Measurements from ENCODE around the gene NKAIN2. TPM values are rescaled to one million over a fixed set of nuclear protein-coding genes. Genes with fewer than 3 reads are reported as not detected.

NKAIN2 gene
- polyA plus RNA-seq, 4 donors, result 15.4 to 31.2 (median 23.4) TPM

GRCh38 chr6:124470803-124471202 lies 667.1 kb downstream of the NKAIN2 start:
- DNase-seq (ENCODE audit: low read depth in 4 of 4, low spot score in 2 of 4), result no peak

- DNase-seq (ENCODE audit: low read depth in 4 of 4, low spot score in 2 of 4), result no peak
Observed at GRCh38 chr6:124475176-124475575, 671.5 kb downstream of the NKAIN2 start.

GRCh38 chr6:124478906-124479305 lies 675.2 kb downstream of the NKAIN2 start:
- DNase-seq (ENCODE audit: low read depth in 4 of 4, low spot score in 2 of 4), result no peak

GRCh38 chr6:124479991-124480430 lies 676.3 kb downstream of the NKAIN2 start:
- DNase-seq (ENCODE audit: low read depth in 4 of 4, low spot score in 2 of 4), result no peak

- DNase-seq (ENCODE audit: low read depth in 4 of 4, low spot score in 2 of 4), result no peak
Observed at GRCh38 chr6:124482071-124482491, 678.4 kb downstream of the NKAIN2 start.

GRCh38 chr6:124487623-124488431 lies 684.2 kb downstream of the NKAIN2 start:
- DNase-seq (ENCODE audit: low read depth in 4 of 4, low spot score in 2 of 4), result no peak

GRCh38 chr6:124490122-124490521 lies 686.5 kb downstream of the NKAIN2 start:
- no peak for DNase-seq (ENCODE audit: low read depth in 4 of 4, low spot score in 2 of 4)

- DNase-seq (ENCODE audit: low read depth in 4 of 4, low spot score in 2 of 4), result no peak
Observed at GRCh38 chr6:124493259-124493658, 689.6 kb downstream of the NKAIN2 start.

- no peak for DNase-seq (ENCODE audit: low read depth in 4 of 4, low spot score in 2 of 4)
Observed at GRCh38 chr6:124494956-124495664, 691.4 kb downstream of the NKAIN2 start.

- DNase-seq (ENCODE audit: low read depth in 4 of 4, low spot score in 2 of 4), result no peak
Observed at GRCh38 chr6:124495665-124496190, 692.1 kb downstream of the NKAIN2 start.

GRCh38 chr6:124496334-124496733 lies 692.7 kb downstream of the NKAIN2 start:
- no peak for DNase-seq (ENCODE audit: low read depth in 4 of 4, low spot score in 2 of 4)

GRCh38 chr6:124512431-124512830 lies 708.8 kb downstream of the NKAIN2 start:
- no peak for DNase-seq (ENCODE audit: low read depth in 4 of 4, low spot score in 2 of 4)

- DNase-seq (ENCODE audit: low read depth in 4 of 4, low spot score in 2 of 4), result no peak
Observed at GRCh38 chr6:124517339-124517738, 713.7 kb downstream of the NKAIN2 start.

- DNase-seq (ENCODE audit: low read depth in 4 of 4, low spot score in 2 of 4), result no peak
Observed at GRCh38 chr6:124520514-124520913, 716.8 kb downstream of the NKAIN2 start.

GRCh38 chr6:124522335-124522734 lies 718.7 kb downstream of the NKAIN2 start:
- DNase-seq (ENCODE audit: low read depth in 4 of 4, low spot score in 2 of 4), result no peak

- no peak for DNase-seq (ENCODE audit: low read depth in 4 of 4, low spot score in 2 of 4)
Observed at GRCh38 chr6:124524491-124525200, 721.0 kb downstream of the NKAIN2 start.

GRCh38 chr6:124530926-124531325 lies 727.3 kb downstream of the NKAIN2 start:
- DNase-seq (ENCODE audit: low read depth in 4 of 4, low spot score in 2 of 4), result no peak

GRCh38 chr6:124535299-124535698 lies 731.6 kb downstream of the NKAIN2 start:
- no peak for DNase-seq (ENCODE audit: low read depth in 4 of 4, low spot score in 2 of 4)

GRCh38 chr6:124535746-124536145 lies 732.1 kb downstream of the NKAIN2 start:
- DNase-seq (ENCODE audit: low read depth in 4 of 4, low spot score in 2 of 4), result no peak

- no peak for DNase-seq (ENCODE audit: low read depth in 4 of 4, low spot score in 2 of 4)
Observed at GRCh38 chr6:124536157-124536841, 732.6 kb downstream of the NKAIN2 start.

GRCh38 chr6:124536842-124537191 lies 733.2 kb downstream of the NKAIN2 start:
- no peak for DNase-seq (ENCODE audit: low read depth in 4 of 4, low spot score in 2 of 4)
